GM12872 (cell line): ENCODE data around the gene SKIC3.

Experiments used
- TF ChIP-seq, protein P1 (sequence below): IDR thresholded peaks from 3 replicates; pipeline ENCODE4 v1.5.1; 2011; ENCODE audit warnings: low read depth, mild to moderate bottlenecking, low read length, moderate library complexity; ENCODE audit not compliant: insufficient read depth

The SKIC3 gene

DNA sequence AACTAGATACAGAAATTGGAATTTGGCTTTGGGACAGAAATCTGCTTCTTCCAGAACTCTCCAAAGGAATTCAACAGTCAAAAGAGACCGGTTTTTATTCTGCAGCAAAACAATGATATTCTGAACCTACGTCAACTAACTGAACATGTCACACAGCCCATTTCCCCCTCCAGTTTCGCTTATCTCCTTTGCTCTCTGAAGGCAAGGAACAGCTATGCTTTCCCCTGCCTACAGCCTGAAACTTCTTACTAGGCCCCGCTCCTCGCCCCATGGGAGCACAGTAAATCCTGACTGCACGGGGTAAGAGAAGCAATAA lies 488 bp downstream of the SKIC3 start:
- TF ChIP-seq, protein P1, sequence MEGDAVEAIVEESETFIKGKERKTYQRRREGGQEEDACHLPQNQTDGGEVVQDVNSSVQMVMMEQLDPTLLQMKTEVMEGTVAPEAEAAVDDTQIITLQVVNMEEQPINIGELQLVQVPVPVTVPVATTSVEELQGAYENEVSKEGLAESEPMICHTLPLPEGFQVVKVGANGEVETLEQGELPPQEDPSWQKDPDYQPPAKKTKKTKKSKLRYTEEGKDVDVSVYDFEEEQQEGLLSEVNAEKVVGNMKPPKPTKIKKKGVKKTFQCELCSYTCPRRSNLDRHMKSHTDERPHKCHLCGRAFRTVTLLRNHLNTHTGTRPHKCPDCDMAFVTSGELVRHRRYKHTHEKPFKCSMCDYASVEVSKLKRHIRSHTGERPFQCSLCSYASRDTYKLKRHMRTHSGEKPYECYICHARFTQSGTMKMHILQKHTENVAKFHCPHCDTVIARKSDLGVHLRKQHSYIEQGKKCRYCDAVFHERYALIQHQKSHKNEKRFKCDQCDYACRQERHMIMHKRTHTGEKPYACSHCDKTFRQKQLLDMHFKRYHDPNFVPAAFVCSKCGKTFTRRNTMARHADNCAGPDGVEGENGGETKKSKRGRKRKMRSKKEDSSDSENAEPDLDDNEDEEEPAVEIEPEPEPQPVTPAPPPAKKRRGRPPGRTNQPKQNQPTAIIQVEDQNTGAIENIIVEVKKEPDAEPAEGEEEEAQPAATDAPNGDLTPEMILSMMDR, result no peak

- TF ChIP-seq, protein P1, result no peak
Observed at GRCh38 chr5:95549030-95549429, 5.7 kb downstream of the SKIC3 start.

- TF ChIP-seq, protein P1, result no peak
Observed at GRCh38 chr5:95543017-95543705, 11.6 kb downstream of the SKIC3 start.

DNA sequence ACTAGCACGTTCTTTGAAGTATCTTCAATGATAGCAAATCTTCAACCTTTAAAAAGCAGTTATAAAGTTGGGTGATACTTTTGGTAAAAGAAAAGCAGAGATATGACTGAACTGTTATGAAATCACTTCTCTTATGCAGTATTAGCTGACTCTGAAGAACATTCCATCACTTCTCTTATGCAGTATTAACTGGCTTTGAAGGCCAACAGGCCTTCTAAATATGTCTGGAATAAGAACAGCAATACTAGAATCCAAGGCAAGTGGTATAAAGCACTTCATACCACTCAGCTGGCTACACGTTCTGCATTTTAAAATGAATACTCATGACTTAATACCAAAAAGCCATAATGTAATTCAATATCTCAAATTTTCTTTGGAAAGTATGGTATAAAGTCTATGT lies 17.3 kb downstream of the SKIC3 start:
- TF ChIP-seq, protein P1, result no peak

GRCh38 chr5:95533761-95534160 lies 21.0 kb downstream of the SKIC3 start:
- TF ChIP-seq, protein P1, result no peak

DNA sequence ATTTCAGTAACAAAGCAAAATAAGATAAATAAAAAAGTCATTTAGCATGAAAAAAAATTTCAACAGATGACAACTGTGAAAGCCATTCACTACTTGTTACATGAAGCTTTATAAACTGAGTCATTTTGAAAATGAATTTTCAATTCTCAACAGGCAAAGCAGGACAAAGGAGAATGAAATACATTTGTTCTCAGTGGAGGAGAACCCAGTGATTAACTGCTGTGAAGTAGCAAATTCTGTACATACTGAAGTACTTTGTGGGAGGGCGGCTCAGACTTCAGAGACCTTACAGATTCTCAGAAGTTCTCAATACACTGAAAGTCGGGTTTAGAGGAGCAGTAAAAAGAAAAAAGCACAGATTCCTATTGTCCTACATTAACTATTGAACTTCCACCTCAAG lies 21.7 kb downstream of the SKIC3 start:
- TF ChIP-seq, protein P1, result no peak

DNA sequence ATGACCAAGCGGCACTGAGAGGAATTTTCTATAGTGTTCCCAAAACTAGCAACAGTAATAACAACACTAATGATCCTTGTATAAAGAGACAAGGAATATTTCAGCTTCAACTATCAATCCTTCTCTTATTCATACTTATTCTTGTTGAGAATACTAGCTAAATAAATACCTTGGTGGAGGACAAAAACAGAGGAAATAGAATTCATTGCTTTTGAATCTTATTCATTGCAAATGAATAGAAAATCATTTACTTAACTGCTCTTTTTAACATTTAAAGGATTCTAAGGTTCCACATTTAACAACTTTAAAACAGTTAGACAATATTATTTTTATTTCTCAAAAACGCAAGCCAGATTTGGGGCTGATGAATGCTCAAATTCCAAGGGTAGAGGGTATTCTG lies 22.4 kb downstream of the SKIC3 start:
- TF ChIP-seq, protein P1, result no peak
